Stimulated activated CD8-positive, alpha-beta memory T cell treated with anti-CD3 and anti-CD28 coated beads, Interleukin-4, amount 100 ng/mL, for 48 hours (primary cell): ENCODE results near the gene MAP2K2.
A peak's percentile ranks its signal among the peaks of the same experiment; 100 is the strongest.

ENCODE experiments used
- DNase-seq: peaks from one replicate; pipeline ENCODE4 v3.0.0-alpha.2; 2020

Gene MAP2K2

GRCh38 chr19:4077800-4078684 is 45.9 kb downstream of the MAP2K2 start:
- DNase-seq: peak; percentile 74

- DNase-seq: no peak
Observed at GRCh38 chr19:4077007-4077374, 46.9 kb downstream of the MAP2K2 start.

- peak; percentile 66 for DNase-seq
Observed at GRCh38 chr19:4075373-4075772, 48.5 kb downstream of the MAP2K2 start.

- no peak for DNase-seq
Observed at GRCh38 chr19:4071610-4072009, 52.3 kb downstream of the MAP2K2 start.

GRCh38 chr19:4069331-4069959 is 54.5 kb downstream of the MAP2K2 start:
- peak; percentile 77 for DNase-seq

GRCh38 chr19:4068047-4068966 is 55.6 kb downstream of the MAP2K2 start:
- DNase-seq: no peak

GRCh38 chr19:4067396-4068046 is 56.4 kb downstream of the MAP2K2 start:
- no peak for DNase-seq

GRCh38 chr19:4066682-4067395 is 57.1 kb downstream of the MAP2K2 start, which contains the start of gene ZBTB7A:
Gene ZBTB7A, minus strand, starts transcription at chr19:4066899. Its CDS starts 11,667 bp downstream, at chr19:4055232.
- DNase-seq: peak; percentile 84

- peak; percentile 69 for DNase-seq
Observed at GRCh38 chr19:4066176-4066606, 57.7 kb downstream of the MAP2K2 start.

- peak; percentile 96 for DNase-seq
Observed at GRCh38 chr19:4065430-4066175, 58.3 kb downstream of the MAP2K2 start.

GRCh38 chr19:4064496-4065260 is 59.2 kb downstream of the MAP2K2 start:
- peak; percentile 57 for DNase-seq

- DNase-seq: no peak
Observed at GRCh38 chr19:4064149-4064495, 59.8 kb downstream of the MAP2K2 start.

- no peak for DNase-seq
Observed at GRCh38 chr19:4063369-4064148, 60.4 kb downstream of the MAP2K2 start.

- no peak for DNase-seq
Observed at GRCh38 chr19:4062419-4063368, 61.2 kb downstream of the MAP2K2 start.

- DNase-seq: peak; percentile 39
Observed at GRCh38 chr19:4061683-4062418, 62.1 kb downstream of the MAP2K2 start.

GRCh38 chr19:4061178-4061682 is 62.7 kb downstream of the MAP2K2 start:
- DNase-seq: peak; percentile 57

- peak; percentile 35 for DNase-seq
Observed at GRCh38 chr19:4060621-4061177, 63.2 kb downstream of the MAP2K2 start.
